T47D (cell line): ENCODE results near the gene FPR3.
A peak's percentile ranks its signal among the peaks of the same experiment; 100 is the strongest.
"Not testable (repeated sequence)": the region's sequence is repeated elsewhere in the genome, so short reads cannot be mapped to it uniquely, and the experiment has no call there.

Source experiments
- DNase-seq, 2 experiments: peaks; one replicate each; pipeline versions ENCODE4 v3.0.0 to v3.0.0-alpha.2; 2011 to 2012; ENCODE audit warnings: low read depth in 1 of 2, low spot score in 1 of 2
- JUND ChIP-seq: IDR thresholded peaks from 2 replicates; pipeline ENCODE4 v1.6.1; 2012; ENCODE audit warnings: low read depth
- in situ Hi-C: cut with HindIII; loops from 2 replicates; pipeline ENCODE4 v1.10.0; 2016; ENCODE audit warnings: low sequenced_read_pairs, low pct_unique_long_range_greater_than_20kb

FPR3 gene

GRCh38 chr19:51771376-51772130, 23.4 kb upstream of the FPR3 start:
- in situ Hi-C loops = no loop called here
- no peak for TF ChIP-seq JUND
- peak in 1 of 2 experiments; percentile 3 for DNase-seq

GRCh38 chr19:51772977-51773376, 22.0 kb upstream of the FPR3 start:
- no peak for DNase-seq
- TF ChIP-seq JUND = no peak
- in situ Hi-C loops = no loop called here

GRCh38 chr19:51776561-51776960, 18.4 kb upstream of the FPR3 start:
- DNase-seq, in situ Hi-C loops: not testable (repeated sequence)

GRCh38 chr19:51777570-51778462, 17.1 kb upstream of the FPR3 start:
- in situ Hi-C loops = no loop called here
- no peak for TF ChIP-seq JUND
- peak in 1 of 2 experiments; percentile 82 for DNase-seq

GRCh38 chr19:51779181-51779580, 15.8 kb upstream of the FPR3 start:
- in situ Hi-C loops = no loop called here
- TF ChIP-seq JUND = no peak
- no peak for DNase-seq

- in situ Hi-C loops = no loop called here
- no peak for TF ChIP-seq JUND
- no peak for DNase-seq
Measured at GRCh38 chr19:51779703-51780102, 15.3 kb upstream of the FPR3 start.

- TF ChIP-seq JUND = no peak
- in situ Hi-C loops = no loop called here
- no peak for DNase-seq
Measured at GRCh38 chr19:51780270-51780669, 14.7 kb upstream of the FPR3 start.

- no peak for TF ChIP-seq JUND
- DNase-seq = no peak
- in situ Hi-C loops = no loop called here
Measured at GRCh38 chr19:51781999-51782398, 13.0 kb upstream of the FPR3 start.

GRCh38 chr19:51783372-51783771, 11.6 kb upstream of the FPR3 start:
- DNase-seq = peak in 1 of 2 experiments; percentile 58
- in situ Hi-C loops = no loop called here
- TF ChIP-seq JUND = no peak

GRCh38 chr19:51784109-51784785, 10.7 kb upstream of the FPR3 start:
- DNase-seq = no peak
- no peak for TF ChIP-seq JUND
- in situ Hi-C loops = no loop called here

- in situ Hi-C loops = no loop called here
- no peak for TF ChIP-seq JUND
- no peak for DNase-seq
Measured at GRCh38 chr19:51784922-51785690, 9.9 kb upstream of the FPR3 start.
